H1 (cell line): ENCODE results near the gene TEAD4. TPM values are rescaled to one million over a fixed set of nuclear protein-coding genes. Genes with fewer than 3 reads are reported as not detected.

Experiments
- CTCF ChIA-PET: fragments of 300-600 bp; sonication (Branson Sonifier 250); formaldehyde crosslinking; loops from one replicate; lab custom pipeline; 2021; ENCODE audit not compliant: partially characterized antibody; lab: Charles Lee
- POLR2A ChIA-PET: fragments of 300-600 bp; sonication (Branson Sonifier 250); formaldehyde crosslinking; loops from one replicate; lab custom pipeline; 2021; ENCODE audit warnings: inconsistent platforms; ENCODE audit not compliant: partially characterized antibody; lab: Charles Lee
- DNase-seq, 2 experiments: peaks; one replicate each; pipeline versions ENCODE4 v3.0.0 to v3.0.0-alpha.2; 2010 to 2022; ENCODE audit warnings: low spot score in 2 of 2, low read depth in 1 of 2, mixed read lengths in 1 of 2
- FAIRE-seq: peaks from 2 replicates; lab custom pipeline; 2011; peaks lifted over from hg19 to GRCh38; lab: Jason Lieb, UNC
- H2AFZ ChIP-seq: 2 replicates; pipeline ENCODE4 v1.8.1; 2012; ENCODE audit warnings: low read length, inconsistent platforms
- H2AK5ac ChIP-seq: 2 replicates; pipeline ENCODE4 v1.6.1; 2013; ENCODE audit warnings: low read depth, low read length
- H2BK120ac ChIP-seq: replicated peaks from 2 replicates; pipeline ENCODE3; 2013; ENCODE audit warnings: low read depth, low read length, inconsistent platforms
- H2BK12ac ChIP-seq: 2 replicates; pipeline ENCODE4 v1.6.1; 2013; ENCODE audit warnings: low read depth, low read length
- H2BK15ac ChIP-seq: 2 replicates; pipeline ENCODE4 v1.6.1; 2013; ENCODE audit warnings: low read length
- H2BK20ac ChIP-seq: 2 replicates; pipeline ENCODE4 v1.6.1; 2013; ENCODE audit warnings: low read length
- H2BK5ac ChIP-seq: 2 replicates; pipeline ENCODE4 v1.6.1; 2013; ENCODE audit warnings: low read depth, low read length
- H3K14ac ChIP-seq: 2 replicates; pipeline ENCODE4 v1.6.1; 2013; ENCODE audit warnings: inconsistent platforms; ENCODE audit not compliant: insufficient read length
- H3K18ac ChIP-seq: 2 replicates; pipeline ENCODE4 v1.6.1; 2013; ENCODE audit warnings: low read length; ENCODE audit errors: extremely low read depth
- H3K23ac ChIP-seq: 2 replicates; pipeline ENCODE4 v1.6.1; 2013; ENCODE audit warnings: inconsistent platforms; ENCODE audit not compliant: insufficient read length
- H3K23me2 ChIP-seq: 2 replicates; pipeline ENCODE4 v1.6.1; 2013; ENCODE audit warnings: low read depth, low read length
- H3K27ac ChIP-seq: 2 replicates; pipeline ENCODE4 v1.6.1; 2011; ENCODE audit warnings: low read depth, low read length, inconsistent platforms
- H3K27me3 ChIP-seq, 4 experiments: replicated peaks in 1 of 4; 1 replicate in 1 of 4; 2 replicates in 3 of 4; pipeline versions ENCODE4 v1.6.1 to v1.8.1; 2011 to 2013; ENCODE audit warnings: low read length in 3 of 4, mild to moderate bottlenecking in 3 of 4, inconsistent platforms in 2 of 4, mixed read lengths in 2 of 4, moderate library complexity in 1 of 4; ENCODE audit not compliant: control insufficient read depth in 3 of 4, insufficient read depth in 3 of 4; ENCODE audit errors: extremely low read depth in 1 of 4
- H3K36me3 ChIP-seq, 4 experiments: 2 replicates each; pipeline versions ENCODE4 v1.6.1 to v1.8.1; 2011 to 2013; ENCODE audit warnings: mild to moderate bottlenecking in 4 of 4, low read length in 3 of 4, moderate library complexity in 2 of 4, control low read depth in 1 of 4, inconsistent platforms in 1 of 4; ENCODE audit not compliant: insufficient read depth in 4 of 4, control insufficient read depth in 2 of 4
- H3K4ac ChIP-seq: replicated peaks from 2 replicates; pipeline ENCODE3; 2013; ENCODE audit warnings: low read length, low read depth, mixed read lengths, inconsistent platforms; ENCODE audit not compliant: insufficient read length
- H3K4me1 ChIP-seq, 4 experiments: replicated peaks in 1 of 4; 1 replicate in 1 of 4; 2 replicates in 3 of 4; pipeline versions ENCODE4 v1.6.1 to v1.8.1; 2011 to 2013; ENCODE audit warnings: low read length in 3 of 4, inconsistent platforms in 2 of 4, mixed read lengths in 1 of 4; ENCODE audit not compliant: insufficient read depth in 4 of 4, control insufficient read depth in 3 of 4
- H3K4me2 ChIP-seq, 2 experiments: 2 replicates each; pipeline versions ENCODE4 v1.6.1 to v1.8.1; 2011 to 2013; ENCODE audit warnings: low read depth in 2 of 2, low read length in 2 of 2, control low read depth in 1 of 2, inconsistent platforms in 1 of 2, mild to moderate bottlenecking in 1 of 2; ENCODE audit not compliant: insufficient read depth in 1 of 2
- H3K4me3 ChIP-seq, 4 experiments: fragments of 200-600, 300-600 bp in 1 of 4; sonication (generic), shearing (Covaris generic), sonication (Bioruptor Twin) in 1 of 4; 2 replicates each; pipeline versions ENCODE4 v1.5.1 to v1.8.1; 2011 to 2016; ENCODE audit warnings: low read length in 4 of 4, low read depth in 3 of 4, control low read depth in 2 of 4, inconsistent platforms in 2 of 4, mild to moderate bottlenecking in 2 of 4, mixed read lengths in 1 of 4, moderate library complexity in 1 of 4; ENCODE audit not compliant: insufficient read depth in 2 of 4; ENCODE audit errors: extremely low read depth in 1 of 4
- H3K56ac ChIP-seq: replicated peaks from 2 replicates; pipeline ENCODE3; 2013; ENCODE audit warnings: low read depth, mild to moderate bottlenecking, mixed read lengths, low read length, inconsistent platforms; ENCODE audit not compliant: insufficient read length
- H3K79me1 ChIP-seq: 2 replicates; pipeline ENCODE4 v1.6.1; 2013; ENCODE audit warnings: low read depth, low read length, control low read depth
- H3K79me2 ChIP-seq, 2 experiments: 2 replicates each; pipeline versions ENCODE4 v1.6.1 to v1.8.1; 2012 to 2013; ENCODE audit warnings: low read length in 2 of 2, mild to moderate bottlenecking in 2 of 2, inconsistent platforms in 1 of 2; ENCODE audit not compliant: insufficient read depth in 2 of 2, control insufficient read depth in 1 of 2
- H3K9ac ChIP-seq, 4 experiments: replicated peaks in 1 of 4; 1 replicate in 1 of 4; 2 replicates in 3 of 4; pipeline versions ENCODE4 v1.6.1 to v1.8.1; 2011 to 2013; ENCODE audit warnings: low read depth in 3 of 4, low read length in 3 of 4, control low read depth in 2 of 4, mild to moderate bottlenecking in 2 of 4, moderate library complexity in 2 of 4, inconsistent platforms in 1 of 4; ENCODE audit errors: extremely low read depth in 1 of 4
- H3K9me3 ChIP-seq, 2 experiments: 2 replicates each; pipeline versions ENCODE4 v1.6.1 to v1.8.1; 2012 to 2013; ENCODE audit warnings: mild to moderate bottlenecking in 2 of 2, moderate library complexity in 2 of 2, control low read depth in 1 of 2, inconsistent platforms in 1 of 2, low read depth in 1 of 2, low read length in 1 of 2, mixed read lengths in 1 of 2; ENCODE audit not compliant: insufficient read depth in 2 of 2
- H4K20me1 ChIP-seq, 2 experiments: replicated peaks in 1 of 2; 2 replicates each; pipeline versions ENCODE3 to v1.8.1; 2011 to 2013; ENCODE audit warnings: inconsistent platforms in 2 of 2, low read length in 2 of 2, mild to moderate bottlenecking in 1 of 2; ENCODE audit not compliant: insufficient read depth in 2 of 2, control insufficient read depth in 1 of 2
- H4K5ac ChIP-seq: 2 replicates; pipeline ENCODE4 v1.6.1; 2013; ENCODE audit warnings: low read length, low read depth, mixed read lengths, inconsistent platforms; ENCODE audit not compliant: insufficient read length
- H4K8ac ChIP-seq: 2 replicates; pipeline ENCODE4 v1.8.0; 2013; ENCODE audit warnings: mild to moderate bottlenecking, moderate library complexity, low read length, inconsistent platforms; ENCODE audit not compliant: insufficient read depth; ENCODE audit errors: extremely low read depth
- H4K91ac ChIP-seq: replicated peaks from 2 replicates; pipeline ENCODE3; 2013; ENCODE audit warnings: low read length, mixed read lengths, inconsistent platforms; ENCODE audit not compliant: insufficient read length
- CBX8 ChIP-seq: fragments of 300-800, 300-1000 bp; sonication (generic); IDR thresholded peaks from 2 replicates; pipeline ENCODE4 v1.7.1; 2016; ENCODE audit warnings: low read depth, low read length, borderline replicate concordance
- CHD1 ChIP-seq: IDR thresholded peaks from 2 replicates; pipeline ENCODE4 v1.6.1; 2012; ENCODE audit warnings: low read depth, low read length, improper control_type of control experiment
- KDM1A ChIP-seq: fragments of 200-600, 300-600 bp; sonication (generic); IDR thresholded peaks from 2 replicates; pipeline ENCODE4 v1.7.1; 2016; ENCODE audit warnings: mild to moderate bottlenecking, low read length, borderline replicate concordance
- KDM5A ChIP-seq: fragments of 200-600 bp; IDR thresholded peaks from 2 replicates; pipeline ENCODE4 v1.7.1; 2012; ENCODE audit warnings: mild to moderate bottlenecking, low read length, inconsistent platforms, mixed read lengths
- MAX ChIP-seq: IDR thresholded peaks from 2 replicates; pipeline ENCODE4 v1.6.1; 2012; ENCODE audit warnings: inconsistent platforms
- POU5F1 ChIP-seq: IDR thresholded peaks from 2 replicates; pipeline ENCODE4 v1.6.1; 2011; ENCODE audit warnings: low read depth, mild to moderate bottlenecking, low read length, moderate library complexity
- SP4 ChIP-seq: IDR thresholded peaks from 2 replicates; pipeline ENCODE4 v1.6.1; 2012; ENCODE audit warnings: low read length, inconsistent platforms
- SUZ12 ChIP-seq: fragments of 200-600 bp; sonication (generic); IDR thresholded peaks from 2 replicates; pipeline ENCODE4 v1.6.1; 2012; ENCODE audit warnings: mild to moderate bottlenecking, inconsistent platforms, low read length, moderate library complexity, mixed read lengths
- WGBS, 2 experiments: shearing (Covaris generic) in 1 of 2; methylation state at CpG; one replicate each; pipeline versions ENCODE4 v1.1.6 to v1.1.7; 2013 to 2015; ENCODE audit warnings: low lambda C conversion rate in 2 of 2, mixed read lengths in 2 of 2, inconsistent platforms in 1 of 2, low coverage in 1 of 2, missing lambda C conversion rate in 1 of 2; ENCODE audit not compliant: insufficient replicate concordance in 2 of 2, insufficient coverage in 1 of 2, insufficient read length in 1 of 2; ENCODE audit errors: extremely low coverage in 1 of 2, missing lambda C conversion rate in 1 of 2; 5-methylcytosine and 5-hydroxymethylcytosine counted together
- polyA plus RNA-seq, 7 experiments: library from polyadenylated mRNA; depleted of rRNA in 3 of 7; stranded (reverse) in 5 of 7; unstranded in 2 of 7; fragments of >200 nt in 5 of 7; fragments of 200-250 nt in 2 of 7; gene quantifications; 1 replicate in 5 of 7; 2 replicates in 1 of 7; 4 replicates in 1 of 7; pipeline versions ENCODE4 v1.2.1 to v1.2.3, GENCODE V29; 2011 to 2013; ENCODE audit warnings: missing spikeins in 2 of 7, mixed read lengths in 2 of 7
- total RNA-seq: library from RNA; stranded (reverse); fragmentation: NEBNext Ultra II Directional; extraction: Animal tissue kit (Norgen Biotek cat#: 25700); gene quantifications from 2 replicates; pipeline ENCODE4 v1.2.1, GENCODE V29; 2021

TEAD4 gene
- total and polyA plus RNA-seq, 2 of the 8 experiments (the other 6 are each of a cell fraction or from before 2014, with no cell fraction given): 56.7 to 116 TPM

DNA sequence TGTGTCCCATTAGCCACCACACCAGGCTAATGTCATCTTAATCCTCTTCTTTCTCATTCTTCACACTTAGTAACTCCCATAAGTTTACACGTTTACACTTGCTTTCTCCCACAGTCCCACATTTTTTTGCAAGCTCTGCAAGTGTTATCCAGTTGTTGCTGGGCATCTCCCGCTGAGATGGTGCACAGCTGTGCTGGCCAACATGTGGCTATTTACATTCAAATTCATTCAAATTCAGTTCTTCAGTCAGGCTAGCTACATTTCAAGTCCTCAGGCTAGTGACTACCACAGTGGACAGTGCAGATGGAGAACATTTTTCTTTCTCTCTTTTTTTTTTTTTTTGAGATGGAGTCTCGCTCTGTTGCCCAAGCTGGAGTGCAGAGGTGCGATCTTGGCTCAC, 9.8 kb upstream of the TEAD4 start:
- Histone ChIP-seq H3K36me3 (no peaks in the 10 kb centered on the region), H3K4me1 (no peaks in the 10 kb centered on the region), H2BK12ac (no peak overlapping the region), H4K91ac (no peak overlapping the region), H3K18ac (no peak overlapping the region), H3K4me2 (no peak overlapping the region), H3K9ac (no peak overlapping the region), H4K5ac (no peak overlapping the region), H3K27ac (no peak overlapping the region), H4K8ac (no peak overlapping the region), H3K79me1 (no peaks in the 10 kb centered on the region), H3K27me3 (no peaks in the 10 kb centered on the region; a peak in 1 of 7 replicates), H3K14ac (no peak overlapping the region), H2BK5ac (no peak overlapping the region), H2BK120ac (no peak overlapping the region), H2BK15ac (no peak overlapping the region), H3K23me2 (no peaks in the 10 kb centered on the region), H2AFZ (no peak overlapping the region), H3K4ac (no peak overlapping the region), H3K56ac (no peak overlapping the region), H4K20me1 (no peaks in the 10 kb centered on the region), H3K79me2 (no peaks in the 10 kb centered on the region), H3K23ac (no peak overlapping the region), H3K9me3 (no peaks in the 10 kb centered on the region), H2BK20ac (no peak overlapping the region), H2AK5ac (no peak overlapping the region), H3K4me3 (no peak overlapping the region)
- DNase-seq (no peak), FAIRE-seq (no peak)
- ChIA-PET POLR2A (interaction anchor here (0.9 to 2.4 kb wide), 5 partner anchors 9 to 90 kb away, joined by 3 to 9 read pairs (median 4); partner anchors contain the start of gene TULP3), CTCF (interaction anchor here (0.6 to 1.6 kb wide), 10 partner anchors 22 to 124 kb away, joined by 3 to 7 read pairs (median 3); partner anchors contain the start of gene TULP3)
- 79% methylated on average over 3 of the region's 4 CpGs; no CpG with 5 or more reads in 1 of the 2 experiments for WGBS, 2 experiments
- TF ChIP-seq SP4: no peak
- no peak for TF ChIP-seq CBX8
- TF ChIP-seq SUZ12: no peak
- TF ChIP-seq KDM1A: no peak
- no peak for TF ChIP-seq MAX
- no peak for TF ChIP-seq CHD1
- TF ChIP-seq KDM5A: no peak
- no peak for TF ChIP-seq POU5F1
